A673 (cell line): Measurements from ENCODE around the gene LRRC15. TPM values are rescaled to one million over a fixed set of nuclear protein-coding genes. Genes with fewer than 3 reads are reported as not detected.

ENCODE experiments used
- BruUV-seq: library from RNA; stranded (reverse); fragments of 400-500 nt; replicated peaks from 2 replicates; lab custom pipeline; 2021; lab: Mats Ljungman, UMichigan
- CTCF ChIA-PET: fragments of 300-600 bp; sonication (Branson Sonifier 250); formaldehyde crosslinking; loops from one replicate; lab custom pipeline; 2022; ENCODE audit warnings: antibody characterized with exemption; lab: Charles Lee
- POLR2A ChIA-PET: fragments of 300-600 bp; sonication (Branson Sonifier 250); formaldehyde crosslinking; loops from one replicate; lab custom pipeline; 2022; ENCODE audit warnings: antibody characterized with exemption; ENCODE audit not compliant: low non-redundant PET; lab: Charles Lee
- DNase-seq: peaks from one replicate; pipeline ENCODE4 v3.0.0-alpha.2; 2015; ENCODE audit warnings: low spot score
- H3K27ac ChIP-seq: fragments of 200-600 bp; sonication (generic); 2 replicates; pipeline ENCODE4 v1.5.1; 2016; ENCODE audit warnings: mixed run types, low read depth, mild to moderate bottlenecking, mixed read lengths, antibody characterized with exemption, low read length; ENCODE audit not compliant: poor library complexity, severe bottlenecking
- H3K27me3 ChIP-seq: fragments of 200-600 bp; sonication (generic); replicated peaks from 2 replicates; pipeline ENCODE4 v1.6.1; 2017; ENCODE audit warnings: mixed run types, low read depth, mild to moderate bottlenecking, mixed read lengths, antibody characterized with exemption, low read length; ENCODE audit not compliant: insufficient read depth, poor library complexity
- H3K36me3 ChIP-seq: fragments of 200-600 bp; sonication (generic); 2 replicates; pipeline ENCODE4 v1.6.1; 2016; ENCODE audit warnings: mixed run types, mild to moderate bottlenecking, mixed read lengths, antibody characterized with exemption, low read length; ENCODE audit not compliant: insufficient read depth, poor library complexity, severe bottlenecking
- H3K4me1 ChIP-seq: fragments of 200-600 bp; sonication (generic); 2 replicates; pipeline ENCODE4 v1.6.1; 2017; ENCODE audit warnings: mixed run types, mild to moderate bottlenecking, mixed read lengths, antibody characterized with exemption, low read length; ENCODE audit not compliant: insufficient read depth, poor library complexity, severe bottlenecking
- H3K4me3 ChIP-seq: fragments of 200-600 bp; sonication (generic); 2 replicates; pipeline ENCODE4 v1.5.1; 2016; ENCODE audit warnings: low read depth, mixed run types, mild to moderate bottlenecking, mixed read lengths, low read length; ENCODE audit not compliant: poor library complexity, severe bottlenecking
- H3K9me3 ChIP-seq: fragments of 200-600 bp; sonication (generic); 2 replicates; pipeline ENCODE4 v1.6.1; 2016; ENCODE audit warnings: mixed run types, low read depth, mild to moderate bottlenecking, mixed read lengths, antibody characterized with exemption, low read length; ENCODE audit not compliant: poor library complexity, severe bottlenecking
- EZH2 ChIP-seq: fragments of 200-600 bp; sonication (generic); IDR thresholded peaks from 2 replicates; pipeline ENCODE4 v1.6.1; 2017; ENCODE audit warnings: borderline replicate concordance, low read depth, mild to moderate bottlenecking, mixed read lengths, antibody characterized with exemption, low read length; ENCODE audit not compliant: poor library complexity, severe bottlenecking
- intact Hi-C: fragments of 100-400 bp; cut with micrococcal nuclease; formaldehyde crosslinking; loops from one replicate; pipeline ENCODE4 v1.10.0; 2022; ENCODE audit not compliant: unreplicated experiment
- total RNA-seq: library from RNA; stranded (reverse); gene quantifications from 2 replicates; pipeline ENCODE4 v1.2.3, GENCODE V29; 2021
- TF ChIP-seq, protein P1 (sequence below): fragments of 300-800, 200-600 bp; sonication (generic); conservative IDR thresholded peaks from 2 replicates; pipeline ENCODE4 v1.5.1; 2017; ENCODE audit warnings: low read depth, mild to moderate bottlenecking, antibody characterized with exemption, low read length, moderate library complexity, mixed read lengths

Gene LRRC15
- total RNA-seq, 1 experiment from 2014 or later = not detected

DNA sequence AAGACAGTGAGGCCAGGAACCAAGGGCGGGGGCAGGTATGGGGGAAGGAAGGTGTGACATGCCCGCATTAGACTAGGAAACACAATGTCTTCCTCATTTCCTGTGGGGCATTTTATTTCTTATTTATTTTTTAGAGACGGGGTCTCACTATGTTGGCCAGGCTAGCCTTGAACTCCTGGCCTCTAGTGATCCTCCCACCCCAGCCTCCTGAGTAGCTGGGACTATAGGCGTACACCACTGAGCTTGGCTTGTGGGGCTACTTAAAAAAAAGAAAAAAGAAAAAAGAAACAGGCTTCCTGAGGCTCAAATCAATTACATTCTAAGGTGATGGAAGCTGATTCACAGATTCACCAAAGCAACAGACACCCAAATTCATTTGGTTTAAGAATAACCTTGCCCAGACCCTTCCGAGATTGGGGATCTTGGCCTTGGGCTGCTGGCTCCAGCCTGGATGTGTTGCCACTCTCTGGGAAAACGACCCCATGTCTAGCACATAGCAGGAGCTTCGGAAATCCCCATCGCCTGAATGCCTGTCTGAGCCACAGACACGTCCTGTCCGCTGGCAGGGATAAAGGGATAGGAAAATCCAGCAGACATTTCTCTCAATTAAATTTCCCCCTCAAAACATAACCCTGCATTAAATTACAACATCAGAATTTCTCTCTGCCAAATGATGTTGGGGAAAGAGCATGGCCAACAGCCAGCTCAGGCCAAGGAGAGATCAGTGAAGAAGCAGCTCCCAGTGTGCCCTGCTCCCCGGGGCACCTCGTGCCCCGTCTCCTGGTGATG lies 31.4 kb downstream of the LRRC15 start:
- no peak overlapping the region for H3K27ac ChIP-seq
- TF ChIP-seq, protein P1, sequence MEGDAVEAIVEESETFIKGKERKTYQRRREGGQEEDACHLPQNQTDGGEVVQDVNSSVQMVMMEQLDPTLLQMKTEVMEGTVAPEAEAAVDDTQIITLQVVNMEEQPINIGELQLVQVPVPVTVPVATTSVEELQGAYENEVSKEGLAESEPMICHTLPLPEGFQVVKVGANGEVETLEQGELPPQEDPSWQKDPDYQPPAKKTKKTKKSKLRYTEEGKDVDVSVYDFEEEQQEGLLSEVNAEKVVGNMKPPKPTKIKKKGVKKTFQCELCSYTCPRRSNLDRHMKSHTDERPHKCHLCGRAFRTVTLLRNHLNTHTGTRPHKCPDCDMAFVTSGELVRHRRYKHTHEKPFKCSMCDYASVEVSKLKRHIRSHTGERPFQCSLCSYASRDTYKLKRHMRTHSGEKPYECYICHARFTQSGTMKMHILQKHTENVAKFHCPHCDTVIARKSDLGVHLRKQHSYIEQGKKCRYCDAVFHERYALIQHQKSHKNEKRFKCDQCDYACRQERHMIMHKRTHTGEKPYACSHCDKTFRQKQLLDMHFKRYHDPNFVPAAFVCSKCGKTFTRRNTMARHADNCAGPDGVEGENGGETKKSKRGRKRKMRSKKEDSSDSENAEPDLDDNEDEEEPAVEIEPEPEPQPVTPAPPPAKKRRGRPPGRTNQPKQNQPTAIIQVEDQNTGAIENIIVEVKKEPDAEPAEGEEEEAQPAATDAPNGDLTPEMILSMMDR = no peak
- TF ChIP-seq EZH2 = no peak
- intact Hi-C loops = loop anchor here (10.0 kb wide), 2 partner anchors 297 to 927 kb away; partner anchors contain the start of gene TMEM44
- BruUV-seq = no TSS peak
- no peaks in the 10 kb centered on the region for H3K27me3 ChIP-seq
- H3K9me3 ChIP-seq = no peaks in the 10 kb centered on the region
- no peak for DNase-seq
- ChIA-PET CTCF (interaction anchor here (0.6 kb wide), 2 partner anchors 26 to 58 kb away, joined by 3 to 4 read pairs; no protein-coding TSS in a partner anchor), POLR2A (no interaction called here)
- H3K36me3 ChIP-seq = no peaks in the 10 kb centered on the region
- H3K4me1 ChIP-seq = peaks cover 5% of the 10 kb centered on the region
- H3K4me3 ChIP-seq = no peak overlapping the region

DNA sequence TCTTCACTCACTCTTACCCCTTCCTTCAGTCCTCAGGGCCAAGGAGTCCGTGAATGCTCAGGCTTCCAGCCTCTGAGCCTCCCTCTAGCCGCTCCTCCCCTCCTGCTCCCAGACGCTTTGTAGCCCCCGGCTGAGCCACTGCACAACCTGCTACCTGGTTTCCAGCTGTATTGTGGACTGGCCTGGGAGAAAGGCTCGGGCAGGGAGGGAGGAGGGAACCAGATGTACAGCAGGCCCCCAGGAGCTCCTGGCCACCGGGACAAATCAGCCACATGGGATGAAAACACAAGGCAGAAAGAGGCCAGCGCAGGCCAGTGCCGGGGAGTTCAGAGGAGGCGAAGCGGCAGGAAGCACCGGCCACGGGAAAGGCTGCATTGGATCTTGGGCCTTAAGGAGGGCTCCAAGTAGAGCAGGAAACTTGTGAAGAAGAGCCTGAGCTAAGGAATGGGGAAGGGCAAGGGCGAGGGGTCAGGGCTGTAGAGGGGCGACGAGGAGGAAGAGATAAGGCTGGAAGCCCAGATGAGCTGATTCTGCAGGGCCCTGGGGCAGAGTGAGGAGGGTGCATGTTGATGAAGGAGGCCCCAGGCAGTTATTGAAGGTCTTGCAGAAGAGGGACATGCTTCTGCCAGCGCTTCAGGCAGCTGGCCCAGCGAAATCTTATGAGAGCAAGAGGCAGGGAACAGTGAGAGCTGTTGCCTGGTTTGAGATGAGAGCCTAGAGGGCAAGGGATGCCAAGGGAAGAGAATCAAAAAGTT lies 32.8 kb downstream of the LRRC15 start:
- no peak for DNase-seq
- POLR2A ChIA-PET = interaction anchor here (0.7 kb wide), 1 partner anchor 294 kb away, joined by 4 read pairs; no protein-coding TSS in a partner anchor
- Histone ChIP-seq H3K27me3 (no peaks in the 10 kb centered on the region), H3K9me3 (no peaks in the 10 kb centered on the region), H3K4me1 (peaks cover 10% of the 10 kb centered on the region), H3K4me3 (no peak overlapping the region), H3K36me3 (no peaks in the 10 kb centered on the region), H3K27ac (no peak overlapping the region)
- no peak for TF ChIP-seq EZH2
- TF ChIP-seq, protein P1 = no peak
- no TSS peak for BruUV-seq
- intact Hi-C loops = loop anchor here (10.0 kb wide), 2 partner anchors 298 to 928 kb away; partner anchors contain the start of gene TMEM44
- CTCF ChIA-PET = interaction anchor here (0.6 kb wide), 1 partner anchor 848 kb away, joined by 6 read pairs; no protein-coding TSS in a partner anchor

DNA sequence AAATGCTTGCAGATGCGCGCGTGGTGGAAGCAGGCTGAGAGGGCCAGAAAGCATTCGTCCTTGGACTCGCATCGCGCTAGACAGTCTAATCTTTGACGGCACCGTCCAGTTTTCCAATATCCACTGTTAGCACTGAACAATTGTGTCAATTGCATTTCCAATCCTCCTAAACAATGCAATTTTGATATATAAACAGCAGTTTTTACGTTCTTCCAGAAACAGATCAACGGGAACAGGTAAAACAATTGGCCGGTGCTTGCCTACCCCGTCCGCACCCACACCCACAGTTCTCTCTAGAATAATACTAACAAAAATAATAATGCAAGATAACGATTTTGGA lies 35.6 kb downstream of the LRRC15 start:
- Histone ChIP-seq H3K36me3 (no peaks in the 10 kb centered on the region), H3K9me3 (no peaks in the 10 kb centered on the region), H3K4me3 (peak overlapping the region; percentile 57), H3K4me1 (peaks cover 20% of the 10 kb centered on the region), H3K27ac (no peak overlapping the region), H3K27me3 (no peaks in the 10 kb centered on the region)
- CTCF ChIA-PET = interaction anchor here (0.9 to 1.5 kb wide), 3 partner anchors 16 to 260 kb away, joined by 4 to 9 read pairs (median 4); no protein-coding TSS in a partner anchor
- no TSS peak for BruUV-seq
- no peak for DNase-seq
- POLR2A ChIA-PET = no interaction called here
- TF ChIP-seq, protein P1 = no peak
- no peak for TF ChIP-seq EZH2
- intact Hi-C loops = loop anchor here (1.0 to 10.0 kb wide), 4 partner anchors 70 to 931 kb away; partner anchors contain the start of gene TMEM44
